Activated naive CD4-positive, alpha-beta T cell treated with anti-CD3 and anti-CD28 coated beads, Interleukin-2, amount 10 ng/mL, durations not matched to agents 5 hours and 36 hours (primary cell): ENCODE data around the gene ERG28. TPM values are rescaled to one million over a fixed set of nuclear protein-coding genes. Genes with fewer than 3 reads are reported as not detected.

ENCODE experiments used
- total RNA-seq, 2 experiments: library from RNA; stranded (reverse); gene quantifications; one replicate each; pipeline ENCODE4 v1.2.3, GENCODE V29; 2021

The ERG28 gene
- 10 to 100 TPM; 20.9 to 21.9 TPM for total RNA-seq

DNA sequence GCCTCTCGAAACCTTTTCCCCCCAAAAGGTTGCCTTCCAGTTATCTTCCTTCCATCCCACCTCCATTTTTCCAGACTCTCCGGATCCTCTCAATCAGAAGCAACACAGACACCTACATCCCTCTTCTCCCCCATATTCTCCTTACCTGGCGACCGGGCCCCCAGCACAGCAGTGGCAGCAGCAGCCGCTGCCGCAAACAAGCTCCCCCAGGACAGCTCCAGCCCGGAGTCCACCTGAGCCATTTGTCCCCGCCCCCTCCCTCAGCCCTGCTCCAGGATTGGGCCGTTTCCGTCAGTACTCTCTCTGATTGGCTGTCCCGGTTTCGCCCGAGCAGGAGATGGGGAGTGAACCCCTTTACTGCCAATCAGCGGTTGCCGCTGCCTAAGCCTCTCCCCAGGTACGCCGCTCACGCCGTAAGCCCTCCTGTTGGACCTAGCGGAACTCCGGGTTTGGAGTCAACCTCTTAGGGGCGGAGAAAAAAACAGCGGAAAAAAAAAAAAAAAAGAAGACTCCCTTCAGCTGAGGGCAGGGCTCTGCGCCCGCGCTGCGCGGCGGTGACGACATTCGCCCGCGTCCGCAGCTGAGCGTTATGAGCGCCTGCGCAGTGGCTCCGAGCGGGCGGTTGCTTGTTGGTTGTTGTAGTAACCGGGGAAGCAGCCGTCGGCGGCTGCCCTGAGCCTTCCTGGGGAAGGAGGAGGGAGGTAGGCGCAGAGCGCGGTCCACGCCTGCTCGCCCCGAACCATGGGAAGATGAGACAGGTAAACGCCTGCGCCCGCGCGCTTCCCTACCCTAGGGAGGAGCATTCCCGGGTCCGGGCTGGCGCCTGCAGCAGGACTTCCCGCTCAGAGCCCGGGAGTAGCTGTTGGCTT, at the start of gene ERG28, which contains the start of gene TTLL5:
Gene ERG28 (minus strand): TSS at position 247 of the 869 bp plus-strand sequence. CDS start 3,374 bp downstream, outside the sequence.
Gene TTLL5 (plus strand): TSS at position 617 of the 869 bp plus-strand sequence. CDS start 1,904 bp downstream, outside the sequence.

Other genes starting within 250 kb of the ERG28 start
- 1 to 10 TPM; 1.6 to 2.4 TPM for gene JDP2, start 232.9 kb downstream of the ERG28 start, total RNA-seq
- 10 to 100 TPM; 32.7 to 33.6 TPM for gene BATF, start 138.4 kb downstream of the ERG28 start, total RNA-seq
- 1 to 10 TPM; 1.3 to 3.1 TPM for gene FLVCR2, start 82.3 kb downstream of the ERG28 start, total RNA-seq
- 10 to 100 TPM; 24.1 to 30.6 TPM for gene TTLL5, start 370 bp upstream of the ERG28 start, total RNA-seq